ENCODE results near the gene PROX2.

DNA sequence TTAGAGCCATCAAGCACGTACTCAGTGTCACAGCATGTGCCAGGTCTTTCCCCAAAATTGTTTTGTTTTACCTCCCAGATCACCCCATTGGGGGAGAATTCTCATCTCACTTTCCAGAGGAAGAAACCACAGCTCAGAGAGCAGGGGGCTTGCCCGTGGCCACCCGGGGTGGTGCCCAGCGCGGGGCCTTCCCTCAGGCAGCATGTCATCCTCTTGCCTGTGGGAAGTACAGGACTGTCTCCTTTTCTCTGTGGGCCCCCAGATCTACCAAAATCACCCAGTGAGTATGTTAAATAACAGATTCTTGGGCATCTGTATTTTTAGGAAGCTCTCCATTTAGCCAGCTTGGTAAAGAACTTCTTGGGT, 41.2 kb upstream of the PROX2 start:
- TF ChIP-seq POLR2A (IDR thresholded peaks at IDR 0.05): no peak
- TF ChIP-seq, protein P1, sequence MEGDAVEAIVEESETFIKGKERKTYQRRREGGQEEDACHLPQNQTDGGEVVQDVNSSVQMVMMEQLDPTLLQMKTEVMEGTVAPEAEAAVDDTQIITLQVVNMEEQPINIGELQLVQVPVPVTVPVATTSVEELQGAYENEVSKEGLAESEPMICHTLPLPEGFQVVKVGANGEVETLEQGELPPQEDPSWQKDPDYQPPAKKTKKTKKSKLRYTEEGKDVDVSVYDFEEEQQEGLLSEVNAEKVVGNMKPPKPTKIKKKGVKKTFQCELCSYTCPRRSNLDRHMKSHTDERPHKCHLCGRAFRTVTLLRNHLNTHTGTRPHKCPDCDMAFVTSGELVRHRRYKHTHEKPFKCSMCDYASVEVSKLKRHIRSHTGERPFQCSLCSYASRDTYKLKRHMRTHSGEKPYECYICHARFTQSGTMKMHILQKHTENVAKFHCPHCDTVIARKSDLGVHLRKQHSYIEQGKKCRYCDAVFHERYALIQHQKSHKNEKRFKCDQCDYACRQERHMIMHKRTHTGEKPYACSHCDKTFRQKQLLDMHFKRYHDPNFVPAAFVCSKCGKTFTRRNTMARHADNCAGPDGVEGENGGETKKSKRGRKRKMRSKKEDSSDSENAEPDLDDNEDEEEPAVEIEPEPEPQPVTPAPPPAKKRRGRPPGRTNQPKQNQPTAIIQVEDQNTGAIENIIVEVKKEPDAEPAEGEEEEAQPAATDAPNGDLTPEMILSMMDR (IDR thresholded peaks at IDR 0.05): no peak
